HG02759 (cell line): ENCODE measurements around the gene DEFB129.
A peak's percentile ranks its signal among the peaks of the same experiment; 100 is the strongest.
"Not testable (repeated sequence)": the region's sequence is repeated elsewhere in the genome, so short reads cannot be mapped to it uniquely, and the experiment has no call there.

Source experiments
- ATAC-seq: cut with Tn5 transposase; IDR thresholded peaks from one replicate; pipeline ENCODE4 v1.9.1; 2021; ENCODE audit warnings: mild to moderate bottlenecking, moderate library complexity; ENCODE audit not compliant: unreplicated experiment

Gene DEFB129

GRCh38 chr20:252801-253200 is 25.7 kb downstream of the DEFB129 start:
- ATAC-seq: no peak

GRCh38 chr20:253447-253846 is 26.4 kb downstream of the DEFB129 start:
- ATAC-seq: not testable (repeated sequence)

- ATAC-seq: no peak
Observed at GRCh38 chr20:257419-257818, 30.4 kb downstream of the DEFB129 start, which contains the start of gene DEFB132. Gene DEFB132, plus strand, starts transcription at chr20:257724. Its CDS starts 55 bp downstream, at chr20:257779.

- ATAC-seq: no peak
Observed at GRCh38 chr20:258269-258858, 31.3 kb downstream of the DEFB129 start.

- ATAC-seq: no peak
Observed at GRCh38 chr20:258963-259362, 31.9 kb downstream of the DEFB129 start.

GRCh38 chr20:259981-260380 is 32.9 kb downstream of the DEFB129 start:
- ATAC-seq: no peak

GRCh38 chr20:263701-264100 is 36.6 kb downstream of the DEFB129 start:
- no peak for ATAC-seq

GRCh38 chr20:266596-267562 is 39.8 kb downstream of the DEFB129 start:
- peak; percentile 94 for ATAC-seq

- no peak for ATAC-seq
Observed at GRCh38 chr20:270517-270916, 43.5 kb downstream of the DEFB129 start.

- no peak for ATAC-seq
Observed at GRCh38 chr20:271069-271468, 44.0 kb downstream of the DEFB129 start.

- no peak for ATAC-seq
Observed at GRCh38 chr20:271528-271927, 44.5 kb downstream of the DEFB129 start.

- ATAC-seq: no peak
Observed at GRCh38 chr20:272718-273117, 45.7 kb downstream of the DEFB129 start.

GRCh38 chr20:273884-274283 is 46.8 kb downstream of the DEFB129 start:
- ATAC-seq: no peak

GRCh38 chr20:275791-276190 is 48.7 kb downstream of the DEFB129 start:
- ATAC-seq: no peak

GRCh38 chr20:276620-277495 is 49.8 kb downstream of the DEFB129 start:
- ATAC-seq: no peak

- no peak for ATAC-seq
Observed at GRCh38 chr20:277496-277781, 50.4 kb downstream of the DEFB129 start.

- no peak for ATAC-seq
Observed at GRCh38 chr20:278181-278580, 51.1 kb downstream of the DEFB129 start.

- no peak for ATAC-seq
Observed at GRCh38 chr20:278607-279571, 51.8 kb downstream of the DEFB129 start.
